SK-N-SH (cell line): Measurements from ENCODE around the gene PER2. TPM values are rescaled to one million over a fixed set of nuclear protein-coding genes. Genes with fewer than 3 reads are reported as not detected.

ENCODE experiments used
- CTCF ChIA-PET: fragments of 300-600, 350-600 bp; formaldehyde crosslinking; extraction: SDS; loops from one replicate; lab custom pipeline; 2021; lab: Yijun Ruan, JAX
- POLR2A ChIA-PET: fragments of 350-600 bp; sonication (Branson Sonifier 250); formaldehyde crosslinking; extraction: SDS; loops from one replicate; lab custom pipeline; 2020; ENCODE audit warnings: antibody characterized with exemption, inconsistent platforms; lab: Yijun Ruan, JAX
- DNase-seq: peaks from one replicate; pipeline ENCODE4 v3.0.0; 2012
- H2AFZ ChIP-seq: fragments of 200-600 bp; sonication (generic); 2 replicates; pipeline ENCODE4 v1.8.1; 2016; ENCODE audit warnings: antibody characterized with exemption, mild to moderate bottlenecking, low read depth
- H3F3A ChIP-seq: fragments of 200-600 bp; sonication (generic); replicated peaks from 2 replicates; pipeline ENCODE3; 2016; ENCODE audit warnings: antibody characterized with exemption, mild to moderate bottlenecking; ENCODE audit not compliant: insufficient read depth
- H3K27ac ChIP-seq, 2 experiments: fragments of 200-500 bp in 1 of 2; fragments of 200-600 bp in 1 of 2; sonication (Bioruptor generic) in 1 of 2; sonication (generic), shearing (Covaris generic) in 1 of 2; 2 replicates each; pipeline versions ENCODE4 v1.5.1 to v1.6.1; 2014 to 2016; ENCODE audit warnings: low read depth in 2 of 2, inconsistent platforms in 1 of 2, low read length in 1 of 2, mild to moderate bottlenecking in 1 of 2, mixed read lengths in 1 of 2
- H3K27me3 ChIP-seq: fragments of 200-600 bp; sonication (generic), shearing (Covaris generic); 2 replicates; pipeline ENCODE4 v1.6.1; 2016; ENCODE audit warnings: mixed run types; ENCODE audit not compliant: insufficient read depth
- H3K36me3 ChIP-seq, 2 experiments: fragments of 200-500 bp in 1 of 2; fragments of 200-600 bp in 1 of 2; sonication (Bioruptor generic) in 1 of 2; sonication (generic) in 1 of 2; replicated peaks in 1 of 2; 2 replicates each; pipeline versions ENCODE3 to v1.5.1; 2014 to 2016; ENCODE audit warnings: low read length in 1 of 2, mild to moderate bottlenecking in 1 of 2; ENCODE audit not compliant: insufficient read depth in 2 of 2, control insufficient read depth in 1 of 2
- H3K4me1 ChIP-seq, 2 experiments: fragments of 200-500 bp in 1 of 2; fragments of 200-600 bp in 1 of 2; sonication (Bioruptor generic) in 1 of 2; sonication (generic), shearing (Covaris generic) in 1 of 2; 2 replicates each; pipeline versions ENCODE4 v1.5.1 to v1.6.1; 2014 to 2016; ENCODE audit warnings: low read depth in 1 of 2, low read length in 1 of 2, mixed run types in 1 of 2; ENCODE audit not compliant: insufficient read depth in 2 of 2, control insufficient read depth in 1 of 2
- H3K4me2 ChIP-seq: fragments of 200-600 bp; sonication (generic), shearing (Covaris generic); 2 replicates; pipeline ENCODE4 v1.6.1; 2017; ENCODE audit warnings: mixed run types
- H3K4me3 ChIP-seq, 2 experiments: fragments of 200-500 bp in 1 of 2; fragments of 200-600 bp in 1 of 2; sonication (Bioruptor generic) in 1 of 2; sonication (generic), shearing (Covaris generic) in 1 of 2; 2 replicates each; pipeline versions ENCODE4 v1.5.1 to v1.8.1; 2014 to 2016; ENCODE audit warnings: low read depth in 2 of 2, inconsistent platforms in 1 of 2, low read length in 1 of 2, mild to moderate bottlenecking in 1 of 2, mixed read lengths in 1 of 2, moderate library complexity in 1 of 2
- H3K79me2 ChIP-seq: fragments of 200-600 bp; sonication (generic); 2 replicates; pipeline ENCODE4 v1.8.1; 2017; ENCODE audit warnings: mild to moderate bottlenecking; ENCODE audit not compliant: insufficient read depth
- H3K9ac ChIP-seq: fragments of 200-600 bp; sonication (generic); 2 replicates; pipeline ENCODE4 v1.6.1; 2017; ENCODE audit warnings: mixed run types
- H3K9me2 ChIP-seq: fragments of 200-600 bp; sonication (generic); 2 replicates; pipeline ENCODE4 v1.6.1; 2017; ENCODE audit warnings: mixed run types
- H3K9me3 ChIP-seq: fragments of 200-600 bp; sonication (generic); 2 replicates; pipeline ENCODE4 v1.6.1; 2017; ENCODE audit warnings: mixed run types, mild to moderate bottlenecking, moderate library complexity
- H4K20me1 ChIP-seq: fragments of 200-600 bp; sonication (generic); 2 replicates; pipeline ENCODE4 v1.6.1; 2017; ENCODE audit warnings: mild to moderate bottlenecking, mixed run types; ENCODE audit not compliant: insufficient read depth
- EZH2phosphoT487 ChIP-seq: fragments of 200-600 bp; sonication (generic); IDR thresholded peaks from 2 replicates; pipeline ENCODE4 v1.6.1; 2017; ENCODE audit warnings: low read depth, mixed run types, mild to moderate bottlenecking, antibody characterized with exemption, moderate library complexity, borderline replicate concordance
- FOXM1 ChIP-seq: IDR thresholded peaks from 2 replicates; pipeline ENCODE4 v1.4.0; 2012; ENCODE audit warnings: low read depth, mild to moderate bottlenecking
- GABPA ChIP-seq: IDR thresholded peaks from 2 replicates; pipeline ENCODE4 v1.4.0; 2012; ENCODE audit warnings: low read depth, mild to moderate bottlenecking
- IRF3 ChIP-seq: fragments of 150-350 bp; IDR thresholded peaks from 2 replicates; pipeline ENCODE4 v1.6.1; 2016; ENCODE audit warnings: mild to moderate bottlenecking, low read depth, low read length
- MAX ChIP-seq: IDR thresholded peaks from 2 replicates; pipeline ENCODE4 v1.4.0; 2012; ENCODE audit warnings: low read depth
- NFIC ChIP-seq: IDR thresholded peaks from 2 replicates; pipeline ENCODE4 v1.4.0; 2012; ENCODE audit warnings: borderline replicate concordance
- NRF1 ChIP-seq: IDR thresholded peaks from 2 replicates; pipeline ENCODE4 v1.6.1; 2012; ENCODE audit warnings: low read depth, mild to moderate bottlenecking, low read length
- POLR2AphosphoS5 ChIP-seq: IDR thresholded peaks from 2 replicates; pipeline ENCODE4 v1.6.1; 2012; ENCODE audit warnings: low read depth, low read length
- RAD21 ChIP-seq: IDR thresholded peaks from 2 replicates; pipeline ENCODE4 v1.6.1; 2012; ENCODE audit warnings: mild to moderate bottlenecking, low read length
- RFX5 ChIP-seq: IDR thresholded peaks from 2 replicates; pipeline ENCODE4 v1.6.1; 2012; ENCODE audit warnings: mild to moderate bottlenecking, improper control_type of control experiment, low read length
- RXRA ChIP-seq: IDR thresholded peaks from 2 replicates; pipeline ENCODE4 v1.4.0; 2012; ENCODE audit warnings: low read depth, mild to moderate bottlenecking, borderline replicate concordance
- SIN3A ChIP-seq: IDR thresholded peaks from 2 replicates; pipeline ENCODE4 v1.6.1; 2012; ENCODE audit warnings: low read depth, mild to moderate bottlenecking, low read length, moderate library complexity, borderline replicate concordance
- TCF12 ChIP-seq: IDR thresholded peaks from 2 replicates; pipeline ENCODE4 v1.4.0; 2012
- TEAD4 ChIP-seq: IDR thresholded peaks from 2 replicates; pipeline ENCODE4 v1.4.0; 2012; ENCODE audit warnings: mild to moderate bottlenecking, borderline replicate concordance; ENCODE audit not compliant: insufficient read depth
- WGBS: methylation state at CpG from one replicate; pipeline ENCODE4 v1.1.6; 2017; ENCODE audit warnings: low lambda C conversion rate; 5-methylcytosine and 5-hydroxymethylcytosine counted together
- polyA plus RNA-seq, 3 experiments: library from polyadenylated mRNA; depleted of rRNA; stranded (reverse); fragments of >200 nt; gene quantifications; 2 replicates each; pipeline ENCODE4 v1.2.3, GENCODE V29; 2012

Gene PER2
- polyA plus RNA-seq, 1 of the 3 experiments (the other 2 are of a cell fraction), result 0.82 TPM

- no peak for TF ChIP-seq IRF3
Measured at GRCh38 chr2:238315031-238315595, 26.7 kb upstream of the PER2 start (continued).

- H3K9me2 ChIP-seq, result no peaks in the 10 kb centered on the region
- no peak overlapping the region for H3K4me2 ChIP-seq
- no peak overlapping the region for H2AFZ ChIP-seq
- H3K9me3 ChIP-seq, result no peaks in the 10 kb centered on the region
- POLR2A ChIA-PET, result no interaction called here
- H3K27me3 ChIP-seq, result no peaks in the 10 kb centered on the region
- no peak overlapping the region for H3K4me3 ChIP-seq
- H3K9ac ChIP-seq, result no peak overlapping the region
- no peaks in the 10 kb centered on the region for H3K4me1 ChIP-seq
- CTCF ChIA-PET, result interaction anchor here (0.8 to 1.2 kb wide), 2 partner anchors 13 to 43 kb away, joined by 3 read pairs; no protein-coding TSS in a partner anchor
- no peaks in the 10 kb centered on the region for H3F3A ChIP-seq
- WGBS, result 91% methylated on average over 8 of the region's 8 CpGs
- no peaks in the 10 kb centered on the region for H3K36me3 ChIP-seq
- no peaks in the 10 kb centered on the region for H3K79me2 ChIP-seq
- no peak for DNase-seq
- no peak overlapping the region for H3K27ac ChIP-seq
- no peaks in the 10 kb centered on the region for H4K20me1 ChIP-seq
- TF ChIP-seq NRF1, result no peak
- TF ChIP-seq FOXM1, result no peak
- TF ChIP-seq RFX5, result no peak
- no peak for TF ChIP-seq RXRA
- TF ChIP-seq TCF12, result no peak
- no peak for TF ChIP-seq MAX
- no peak for TF ChIP-seq IRF3
- no peak for TF ChIP-seq GABPA
- TF ChIP-seq SIN3A, result no peak
Measured at GRCh38 chr2:238314576-238314975, 26.2 kb upstream of the PER2 start.

- H3K36me3 ChIP-seq, result no peaks in the 10 kb centered on the region
- no peak for TF ChIP-seq RAD21
- no peak for TF ChIP-seq MAX
- no peak for TF ChIP-seq EZH2phosphoT487
- no peak for TF ChIP-seq POLR2AphosphoS5
- no peak for TF ChIP-seq TEAD4
- TF ChIP-seq NFIC, result no peak
- no peaks in the 10 kb centered on the region for H3K9me2 ChIP-seq
- H3K4me3 ChIP-seq, result no peak overlapping the region
- WGBS, result 86% methylated on average over 2 of the region's 2 CpGs
- no peak for DNase-seq
- H3K27ac ChIP-seq, result no peak overlapping the region
- no peaks in the 10 kb centered on the region for H3F3A ChIP-seq
- H3K9me3 ChIP-seq, result no peaks in the 10 kb centered on the region
- no peaks in the 10 kb centered on the region for H4K20me1 ChIP-seq
- no peaks in the 10 kb centered on the region for H3K27me3 ChIP-seq
- H3K4me1 ChIP-seq, result no peaks in the 10 kb centered on the region
- no peak overlapping the region for H3K4me2 ChIP-seq
- POLR2A ChIA-PET, result no interaction called here
- H2AFZ ChIP-seq, result no peak overlapping the region
- CTCF ChIA-PET, result interaction anchor here (1.2 kb wide), 1 partner anchor 14 kb away, joined by 3 read pairs; no protein-coding TSS in a partner anchor
- no peaks in the 10 kb centered on the region for H3K79me2 ChIP-seq
- H3K9ac ChIP-seq, result no peak overlapping the region
Measured at GRCh38 chr2:238313991-238314350, 25.6 kb upstream of the PER2 start.
